H1 (cell line): ENCODE measurements around the gene DNAJC7. TPM values are rescaled to one million over a fixed set of nuclear protein-coding genes. Genes with fewer than 3 reads are reported as not detected.

Source experiments
- CEBPB ChIP-seq: IDR thresholded peaks from 2 replicates; pipeline ENCODE4 v1.6.1; 2012; ENCODE audit warnings: low read depth, low read length
- FOSL1 ChIP-seq: IDR thresholded peaks from 2 replicates; pipeline ENCODE4 v1.6.1; 2011; ENCODE audit warnings: mild to moderate bottlenecking, low read depth, low read length, moderate library complexity; ENCODE audit not compliant: insufficient read depth
- GABPA ChIP-seq: IDR thresholded peaks from 2 replicates; pipeline ENCODE4 v1.6.1; 2011; ENCODE audit warnings: mild to moderate bottlenecking, low read length, moderate library complexity, borderline replicate concordance; ENCODE audit not compliant: insufficient read depth
- POLR2AphosphoS5 ChIP-seq: IDR thresholded peaks from 2 replicates; pipeline ENCODE4 v1.6.1; 2011; ENCODE audit warnings: low read depth, low read length
- SAP30 ChIP-seq: fragments of 300-600 bp; sonication (generic); IDR thresholded peaks from 2 replicates; pipeline ENCODE4 v1.7.1; 2012; ENCODE audit warnings: low read length, moderate library complexity, mild to moderate bottlenecking, inconsistent platforms; ENCODE audit not compliant: insufficient read depth, insufficient replicate concordance
- SIN3A ChIP-seq, 2 experiments: IDR thresholded peaks in 1 of 2; conservative IDR thresholded peaks in 1 of 2; 2 replicates each; pipeline ENCODE4 v1.6.1; 2011 to 2012; ENCODE audit warnings: low read length in 2 of 2, improper control_type of control experiment in 1 of 2, low read depth in 1 of 2, mild to moderate bottlenecking in 1 of 2
- SP4 ChIP-seq: IDR thresholded peaks from 2 replicates; pipeline ENCODE4 v1.6.1; 2012; ENCODE audit warnings: low read length, inconsistent platforms
- SUZ12 ChIP-seq: fragments of 200-600 bp; sonication (generic); IDR thresholded peaks from 2 replicates; pipeline ENCODE4 v1.6.1; 2012; ENCODE audit warnings: mild to moderate bottlenecking, inconsistent platforms, low read length, moderate library complexity, mixed read lengths
- TAF7 ChIP-seq: optimal IDR thresholded peaks from 2 replicates; pipeline ENCODE3; 2011; ENCODE audit warnings: low read depth, mild to moderate bottlenecking, inconsistent platforms, low read length, moderate library complexity, borderline replicate concordance
- TCF12 ChIP-seq: IDR thresholded peaks from 2 replicates; pipeline ENCODE4 v1.6.1; 2011; ENCODE audit warnings: low read depth, mild to moderate bottlenecking, low read length
- polyA plus RNA-seq, 7 experiments: library from polyadenylated mRNA; depleted of rRNA in 3 of 7; stranded (reverse) in 5 of 7; unstranded in 2 of 7; fragments of >200 nt in 5 of 7; fragments of 200-250 nt in 2 of 7; gene quantifications; 1 replicate in 5 of 7; 2 replicates in 1 of 7; 4 replicates in 1 of 7; pipeline versions ENCODE4 v1.2.1 to v1.2.3, GENCODE V29; 2011 to 2013; ENCODE audit warnings: missing spikeins in 2 of 7, mixed read lengths in 2 of 7
- total RNA-seq: library from RNA; stranded (reverse); fragmentation: NEBNext Ultra II Directional; extraction: Animal tissue kit (Norgen Biotek cat#: 25700); gene quantifications from 2 replicates; pipeline ENCODE4 v1.2.1, GENCODE V29; 2021
- TF ChIP-seq, protein P1 (sequence below), 3 experiments: IDR thresholded peaks; 1 replicate in 2 of 3; 2 replicates in 1 of 3; pipeline versions ENCODE4 v1.5.1 to v1.6.1; 2011; ENCODE audit warnings: low read length in 3 of 3, mild to moderate bottlenecking in 3 of 3, inconsistent platforms in 2 of 3, low read depth in 1 of 3, moderate library complexity in 1 of 3; ENCODE audit not compliant: insufficient read depth in 1 of 3; ENCODE audit errors: control extremely low read depth in 1 of 3

The DNAJC7 gene
- total and polyA plus RNA-seq, 2 of the 8 experiments (the other 6 are each of a cell fraction or from before 2014, with no cell fraction given) = 31.0 to 148 TPM

DNA sequence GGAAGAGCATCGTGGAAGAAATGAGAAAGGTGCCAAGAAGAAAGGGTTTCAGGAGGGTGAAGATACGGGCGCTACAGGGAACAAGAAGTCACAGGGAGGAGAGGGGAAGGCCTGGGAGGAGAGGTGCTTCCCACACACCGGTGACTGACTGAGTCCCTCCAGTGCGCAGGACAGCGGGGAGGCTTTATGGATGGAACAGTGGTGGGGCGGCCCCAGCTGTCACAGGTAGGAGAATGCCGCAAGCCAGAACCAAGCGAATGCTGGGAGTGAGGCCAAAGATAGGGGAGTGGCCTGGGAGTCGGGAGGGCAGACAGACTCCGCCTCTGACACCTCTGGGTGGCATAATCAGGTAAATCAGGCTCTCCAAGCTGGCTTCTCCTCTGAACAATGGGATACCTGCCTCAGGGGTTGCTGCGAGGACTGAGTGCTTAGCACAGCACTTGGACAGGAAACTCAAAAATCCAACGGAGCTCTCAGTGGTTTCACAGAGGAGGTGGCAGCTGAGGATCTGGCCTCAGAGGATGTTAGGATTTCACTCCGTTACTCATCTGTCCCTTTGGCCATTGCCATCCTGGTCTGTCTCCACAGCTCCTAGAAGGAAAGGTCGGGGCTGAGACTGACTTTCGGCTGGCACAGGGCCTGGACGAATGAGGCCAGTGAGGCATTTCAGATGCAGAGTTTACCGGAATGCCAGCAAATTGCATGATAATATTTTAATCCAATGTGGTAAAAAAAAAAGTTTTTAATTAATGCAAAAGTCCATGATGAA is 51.4 kb downstream of the DNAJC7 start (continued):
- TF ChIP-seq SIN3A (conservative IDR thresholded peaks at IDR 0.05 in 1 of 2, IDR thresholded peaks at IDR 0.05 in 1 of 2; ENCODE audit: low read depth in 1 of 2, low read length in 2 of 2) = 0 out of 4 replicates have a peak, but pooled peaks of 1 of the 2 experiments have one; percentile 74
- TF ChIP-seq POLR2AphosphoS5 = peak; percentile 11; the same call in 1 of the 2 replicates
- no peak for TF ChIP-seq GABPA
- TF ChIP-seq, protein P1, sequence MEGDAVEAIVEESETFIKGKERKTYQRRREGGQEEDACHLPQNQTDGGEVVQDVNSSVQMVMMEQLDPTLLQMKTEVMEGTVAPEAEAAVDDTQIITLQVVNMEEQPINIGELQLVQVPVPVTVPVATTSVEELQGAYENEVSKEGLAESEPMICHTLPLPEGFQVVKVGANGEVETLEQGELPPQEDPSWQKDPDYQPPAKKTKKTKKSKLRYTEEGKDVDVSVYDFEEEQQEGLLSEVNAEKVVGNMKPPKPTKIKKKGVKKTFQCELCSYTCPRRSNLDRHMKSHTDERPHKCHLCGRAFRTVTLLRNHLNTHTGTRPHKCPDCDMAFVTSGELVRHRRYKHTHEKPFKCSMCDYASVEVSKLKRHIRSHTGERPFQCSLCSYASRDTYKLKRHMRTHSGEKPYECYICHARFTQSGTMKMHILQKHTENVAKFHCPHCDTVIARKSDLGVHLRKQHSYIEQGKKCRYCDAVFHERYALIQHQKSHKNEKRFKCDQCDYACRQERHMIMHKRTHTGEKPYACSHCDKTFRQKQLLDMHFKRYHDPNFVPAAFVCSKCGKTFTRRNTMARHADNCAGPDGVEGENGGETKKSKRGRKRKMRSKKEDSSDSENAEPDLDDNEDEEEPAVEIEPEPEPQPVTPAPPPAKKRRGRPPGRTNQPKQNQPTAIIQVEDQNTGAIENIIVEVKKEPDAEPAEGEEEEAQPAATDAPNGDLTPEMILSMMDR (IDR thresholded peaks at IDR 0.05; ENCODE audit: control extremely low read depth in 1 of 3, insufficient read depth in 1 of 3, low read depth in 1 of 3, low read length in 3 of 3) = peak in 1 of 3 experiments; percentile 1; a peak in 1 of 4 replicates
- no peak for TF ChIP-seq CEBPB
- TF ChIP-seq TAF7 = peak; percentile 6
- no peak for TF ChIP-seq FOSL1
- TF ChIP-seq SUZ12 = no peak
- TF ChIP-seq SAP30 = peak; percentile 87
- 0 out of 2 replicates have a peak, but pooled peaks have one; percentile 2 for TF ChIP-seq TCF12
- TF ChIP-seq SP4 = no peak
